HepG2 (cell line): ENCODE measurements around the gene RANBP17.

Experiments used
- CHD2 ChIP-seq: IDR thresholded peaks from 2 replicates; pipeline ENCODE4 v1.6.1; 2011; ENCODE audit warnings: low read depth, low read length, improper control_type of control experiment
- KDM1A ChIP-seq: IDR thresholded peaks from 2 replicates; pipeline ENCODE4 v1.6.1; 2016; ENCODE audit warnings: missing compliant biosample characterization
- POLR2A ChIP-seq, 2 experiments: IDR thresholded peaks; 2 replicates each; pipeline ENCODE4 v1.6.1; 2011; ENCODE audit warnings: low read depth in 2 of 2, low read length in 2 of 2, mild to moderate bottlenecking in 1 of 2, moderate library complexity in 1 of 2; ENCODE audit not compliant: insufficient read depth in 1 of 2
- PRPF4 ChIP-seq: fragments of 200-400 bp; formaldehyde crosslinking; IDR thresholded peaks from 2 replicates; pipeline ENCODE4 v1.6.1; 2016; ENCODE audit warnings: low read length, low read depth; ENCODE audit not compliant: poor library complexity, severe bottlenecking
- RAD21 ChIP-seq: fragments of 450-650 bp; formaldehyde crosslinking; IDR thresholded peaks from 2 replicates; pipeline ENCODE4 v1.5.0; 2020; ENCODE audit warnings: mild to moderate bottlenecking
- SMARCC2 ChIP-seq: fragments of 450-650 bp; IDR thresholded peaks from 2 replicates; pipeline ENCODE4 v1.6.1; 2017; ENCODE audit warnings: antibody characterized with exemption, mild to moderate bottlenecking
- ZFP36 ChIP-seq: fragments of 150-350 bp; IDR thresholded peaks from 2 replicates; pipeline ENCODE4 v1.6.1; 2018; ENCODE audit warnings: borderline replicate concordance, low read length, low read depth; ENCODE audit not compliant: partially characterized antibody

DNA sequence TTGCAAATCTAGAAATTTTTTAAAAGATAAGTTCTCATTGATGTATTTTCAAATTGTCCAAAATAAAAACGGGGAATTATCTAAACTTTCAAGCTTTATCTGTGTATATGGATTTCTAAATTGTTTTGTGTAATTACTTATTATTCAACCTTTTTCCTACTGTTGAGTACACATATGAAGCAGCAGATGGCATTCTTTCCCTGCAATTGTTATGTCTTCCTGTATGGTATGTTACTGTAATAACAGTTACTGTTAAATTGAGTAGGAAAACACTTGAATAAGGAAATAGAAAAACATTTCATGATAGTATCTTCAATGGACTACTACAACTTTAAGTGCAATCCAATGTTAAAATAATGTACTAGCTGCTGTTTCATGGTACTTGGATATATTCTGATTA, 124.8 kb downstream of the RANBP17 start:
- no peak for TF ChIP-seq POLR2A (IDR thresholded peaks at IDR 0.05; ENCODE audit: insufficient read depth in 1 of 2, low read depth in 2 of 2, low read length in 2 of 2)
- no peak for TF ChIP-seq KDM1A (CRISPR knock-in tag)
- TF ChIP-seq RAD21 (CRISPR knock-in tag), result no peak
- no peak for TF ChIP-seq CHD2
- TF ChIP-seq ZFP36, result no peak
- no peak for TF ChIP-seq PRPF4
- TF ChIP-seq SMARCC2, result no peak
